ENCODE measurements around the gene GRIFIN.

Gene GRIFIN

GRCh38 chr7:2452643-2453270 is 23.4 kb downstream of the GRIFIN start:
- DNase-seq = no peak

- no peak for DNase-seq
Observed at GRCh38 chr7:2452074-2452507, 24.1 kb downstream of the GRIFIN start.

DNA sequence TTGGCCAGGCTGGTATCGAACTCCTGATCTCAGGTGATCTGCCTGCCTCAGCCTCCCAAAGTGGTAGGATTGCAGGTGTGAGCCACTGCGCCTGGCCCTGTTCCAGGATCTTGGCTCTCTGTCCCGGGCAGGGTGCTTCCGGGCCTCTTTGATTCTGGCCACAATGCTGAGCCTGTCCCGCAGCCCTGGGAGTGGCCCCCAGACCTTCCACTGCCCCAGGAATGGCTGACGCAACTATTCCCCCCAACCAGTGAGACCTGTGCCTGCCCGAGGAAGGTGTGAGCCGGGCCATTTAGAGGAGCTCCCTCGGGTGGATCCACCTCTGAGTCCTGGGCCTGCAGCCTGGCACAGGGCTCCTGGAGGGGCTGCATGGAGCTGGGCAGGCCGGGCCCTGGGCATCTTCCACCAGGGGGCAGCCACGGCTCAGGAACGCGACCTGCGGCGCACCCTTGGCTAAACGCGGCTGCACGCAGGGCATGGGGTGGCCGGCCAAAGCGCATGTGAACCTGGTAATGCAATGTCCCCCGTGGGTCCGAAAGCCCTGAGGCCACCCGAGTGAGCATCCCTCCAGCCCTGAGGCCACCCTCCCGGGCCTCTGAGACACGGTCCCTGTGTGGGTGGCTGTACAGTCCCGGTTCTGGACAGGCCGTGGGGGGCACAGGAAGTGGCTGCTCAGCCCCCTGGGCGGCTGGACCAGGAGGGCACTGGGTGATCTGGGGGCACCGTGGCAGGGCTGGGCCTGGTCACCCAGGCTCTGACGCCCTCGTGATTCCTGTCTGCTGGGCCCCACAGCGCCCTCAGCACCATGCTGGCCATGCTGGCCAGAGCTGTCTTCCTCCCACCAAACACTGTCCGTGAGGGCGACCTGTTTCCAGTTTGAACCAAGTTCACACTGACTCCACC is 24.8 kb downstream of the GRIFIN start:
- peak; percentile 81 for DNase-seq

- DNase-seq = no peak
Observed at GRCh38 chr7:2450198-2451107, 25.7 kb downstream of the GRIFIN start.

GRCh38 chr7:2446676-2447075 is 29.5 kb downstream of the GRIFIN start:
- DNase-seq = no peak

DNA sequence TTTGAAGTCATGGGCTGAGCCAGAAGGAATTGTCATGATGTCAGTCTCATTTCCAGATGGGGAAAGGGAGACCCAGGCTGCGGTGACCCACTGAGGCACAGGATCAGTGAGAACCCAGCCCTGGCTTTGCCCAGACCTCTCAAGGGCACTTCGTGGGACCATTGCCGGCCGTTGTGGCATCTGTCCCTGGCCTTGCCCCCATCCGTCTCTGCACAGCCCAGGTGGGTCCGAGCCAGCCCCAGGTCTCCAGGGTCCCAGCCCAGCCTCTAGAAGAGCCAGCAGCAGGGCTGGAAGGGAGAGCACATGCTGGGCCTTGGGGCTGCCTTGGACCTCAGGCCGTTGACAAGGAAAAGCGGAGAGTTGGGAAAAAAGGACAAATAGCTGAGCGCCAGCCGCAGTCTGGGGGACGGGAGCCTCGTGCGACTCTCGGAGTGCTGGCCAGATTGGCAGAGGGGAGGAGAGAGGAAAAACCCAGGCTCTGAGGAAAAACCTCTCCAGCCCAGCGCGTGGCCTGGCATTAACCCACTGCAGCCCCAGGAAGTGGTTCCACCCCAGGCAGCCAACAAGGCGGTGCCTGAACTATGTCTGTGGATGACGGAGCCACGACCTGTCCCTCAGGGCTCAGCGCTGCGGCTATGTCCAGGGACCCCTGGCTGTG is 30.2 kb downstream of the GRIFIN start:
- no peak for DNase-seq

DNA sequence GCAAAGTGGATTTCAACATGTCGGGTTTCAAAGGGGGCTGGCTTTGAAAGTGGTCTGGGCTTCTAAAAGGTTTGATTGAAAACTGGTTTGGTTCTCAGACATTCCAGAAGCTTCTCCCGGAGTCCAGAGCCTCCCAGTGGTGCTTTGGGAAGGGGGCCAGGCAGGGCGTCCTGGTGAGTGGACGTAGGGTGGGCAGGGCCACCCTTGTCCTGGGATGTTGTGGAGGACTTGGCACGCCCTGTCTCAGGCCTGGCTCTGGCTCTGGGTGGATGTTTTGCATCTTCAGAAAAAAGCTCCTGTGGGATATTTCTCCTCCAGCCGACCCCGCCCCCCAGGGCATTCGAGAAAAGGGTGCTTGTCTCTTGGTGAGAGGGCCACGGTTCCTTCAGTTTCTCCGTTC is 31.2 kb downstream of the GRIFIN start:
- DNase-seq = no peak

DNA sequence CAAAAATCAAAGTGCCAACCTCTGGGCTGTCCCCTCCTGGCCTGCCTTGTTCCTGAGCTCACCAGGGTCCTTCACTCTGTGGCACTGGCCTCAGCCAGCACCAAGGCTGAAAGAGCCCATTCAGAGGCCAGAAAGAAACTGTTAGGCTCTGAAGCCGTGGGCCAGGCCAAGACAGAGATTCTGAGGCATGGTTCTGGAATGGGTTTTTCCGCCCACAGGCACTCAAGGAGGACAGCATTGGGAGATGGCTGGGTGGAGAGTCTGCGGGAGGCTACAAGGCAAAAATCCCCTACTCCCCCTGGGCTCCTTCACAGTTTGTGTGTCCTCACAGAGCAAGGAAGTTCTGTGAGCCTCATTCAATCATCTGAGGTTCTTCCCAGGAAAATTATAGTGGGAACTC is 31.7 kb downstream of the GRIFIN start:
- no peak for DNase-seq

- DNase-seq = no peak
Observed at GRCh38 chr7:2443491-2443890, 32.7 kb downstream of the GRIFIN start.

DNA sequence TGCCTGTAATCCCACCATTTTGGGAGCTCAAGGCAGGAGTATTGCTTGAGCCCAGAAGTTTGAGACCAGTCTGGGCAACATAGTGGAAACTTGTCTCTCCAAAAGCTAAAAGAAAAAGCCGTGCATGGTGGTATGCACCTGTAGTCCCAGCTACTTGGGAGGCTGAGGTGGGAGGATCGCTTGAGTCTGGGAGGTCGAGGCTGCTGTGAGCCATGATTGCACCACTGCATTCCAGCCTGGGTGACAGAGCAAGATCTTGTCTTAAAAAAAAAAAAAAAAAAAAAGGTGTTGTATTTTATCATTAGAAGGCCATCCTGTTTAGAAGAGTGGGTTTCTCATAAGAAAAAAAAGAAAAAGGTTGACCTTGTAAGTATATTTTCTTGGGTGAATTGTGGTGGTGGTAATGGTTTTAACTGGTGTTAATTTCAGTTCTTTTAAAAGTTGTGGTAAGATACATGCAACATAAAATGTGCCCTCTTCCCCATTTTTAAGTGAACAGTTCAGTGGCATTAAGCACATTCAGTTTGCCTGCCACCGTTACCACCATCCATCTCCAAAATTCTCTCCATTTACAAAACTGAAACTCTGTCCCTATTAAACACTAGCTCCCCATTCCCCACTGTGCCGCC is 34.7 kb downstream of the GRIFIN start:
- no peak for DNase-seq

GRCh38 chr7:2440608-2441245 is 35.5 kb downstream of the GRIFIN start:
- DNase-seq = no peak

GRCh38 chr7:2438775-2439174 is 37.4 kb downstream of the GRIFIN start:
- DNase-seq = no peak

DNA sequence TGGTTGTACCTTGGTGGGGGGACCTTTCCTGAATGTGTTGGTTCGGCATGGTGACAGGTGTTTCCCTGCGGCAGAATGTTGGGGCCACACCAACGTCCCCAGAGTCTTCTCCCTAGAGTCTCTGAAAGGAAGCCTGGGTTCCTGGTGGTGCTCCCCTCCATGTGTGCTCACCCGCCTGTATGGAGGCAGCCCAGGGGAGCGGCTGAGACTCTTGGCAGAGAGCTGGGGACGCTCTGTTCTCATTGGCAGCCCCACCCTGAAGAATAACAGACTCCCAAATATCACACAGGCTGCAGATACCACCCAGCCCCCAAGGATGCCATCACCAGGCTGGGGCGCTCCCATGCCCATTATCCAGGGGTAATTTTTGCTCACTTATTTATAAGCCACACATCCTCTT is 38.0 kb downstream of the GRIFIN start:
- no peak for DNase-seq

DNA sequence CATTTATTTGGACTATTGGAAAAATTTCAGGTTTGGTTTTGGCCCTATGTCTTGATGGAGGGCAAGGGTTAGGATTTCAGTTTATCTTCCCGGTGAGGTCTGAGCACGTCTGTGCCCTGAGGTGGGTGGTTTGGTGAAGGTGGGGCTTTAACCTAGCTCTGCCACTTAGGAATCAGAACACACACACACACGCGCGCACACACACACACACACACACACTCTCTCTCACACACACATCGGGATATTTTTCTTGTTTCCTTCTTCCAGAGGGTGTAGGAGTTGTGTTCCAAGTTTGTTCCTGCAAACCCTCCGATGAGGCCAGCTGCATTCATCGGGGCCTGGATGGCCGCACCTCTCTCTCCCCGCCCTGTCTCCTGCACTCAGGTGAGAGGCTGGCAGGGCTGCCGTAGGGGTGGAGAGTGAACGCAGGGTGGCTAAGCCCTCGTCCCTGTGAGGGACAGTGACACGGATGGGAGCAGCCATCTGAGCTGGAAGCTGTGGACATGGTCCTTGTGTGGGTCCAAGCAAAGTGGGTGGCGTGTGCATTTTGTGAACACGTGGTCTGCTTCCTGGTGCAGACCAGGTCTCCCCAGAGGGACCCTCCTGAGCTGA is 38.6 kb downstream of the GRIFIN start:
- no peak for DNase-seq

GRCh38 chr7:2437136-2437535 is 39.1 kb downstream of the GRIFIN start:
- no peak for DNase-seq

GRCh38 chr7:2436341-2437104 is 39.7 kb downstream of the GRIFIN start:
- DNase-seq = no peak

DNA sequence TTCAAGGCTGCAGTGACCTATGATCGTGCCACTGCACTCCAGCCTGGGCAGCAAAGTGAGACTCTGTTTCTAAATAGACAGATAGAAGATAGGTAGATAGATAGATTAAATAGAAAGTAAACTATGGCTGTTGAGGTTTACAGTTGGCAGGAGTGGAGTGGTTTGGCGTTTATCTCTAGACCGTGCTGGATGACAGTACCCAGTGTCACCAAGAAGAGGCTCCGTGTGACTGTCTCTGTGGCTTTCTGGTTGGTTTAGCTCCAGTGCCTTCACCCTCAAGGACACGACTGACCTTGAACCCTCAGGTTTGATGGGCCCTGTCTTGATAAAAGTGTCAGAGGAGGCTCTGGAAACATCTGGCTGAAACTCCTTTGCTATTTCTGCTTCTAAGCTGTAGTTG is 41.1 kb downstream of the GRIFIN start:
- DNase-seq = no peak

- DNase-seq = no peak
Observed at GRCh38 chr7:2433713-2434550, 42.3 kb downstream of the GRIFIN start.

- DNase-seq = no peak
Observed at GRCh38 chr7:2432910-2433712, 43.1 kb downstream of the GRIFIN start.

Data from activated naive CD4-positive, alpha-beta T cell treated with anti-CD3 and anti-CD28 coated beads, Interleukin-2, amount 50 U/mL, for 16 hours (primary cell).